ENCODE results near the gene BAIAP2L2.

Gene BAIAP2L2

GRCh38 chr22:38131399-38131798 lies 20.9 kb upstream of the BAIAP2L2 start:
- no peak for TF ChIP-seq POLR2A (IDR thresholded peaks at IDR 0.05; ENCODE audit: extremely low read depth, insufficient read length)
- no peak for TF ChIP-seq MAX (IDR thresholded peaks at IDR 0.05; ENCODE audit: low read depth, low read length)
- no peak for TF ChIP-seq MYC (IDR thresholded peaks at IDR 0.05; ENCODE audit: low read depth, low read length)
- no peak for TF ChIP-seq CTCF (IDR thresholded peaks at IDR 0.05; ENCODE audit: low read depth, low read length)
- DNase-seq (ENCODE audit: low read depth) = no peak
- no peak overlapping the region for H3K4me3 ChIP-seq (ENCODE audit: low read depth, low read length)

DNA sequence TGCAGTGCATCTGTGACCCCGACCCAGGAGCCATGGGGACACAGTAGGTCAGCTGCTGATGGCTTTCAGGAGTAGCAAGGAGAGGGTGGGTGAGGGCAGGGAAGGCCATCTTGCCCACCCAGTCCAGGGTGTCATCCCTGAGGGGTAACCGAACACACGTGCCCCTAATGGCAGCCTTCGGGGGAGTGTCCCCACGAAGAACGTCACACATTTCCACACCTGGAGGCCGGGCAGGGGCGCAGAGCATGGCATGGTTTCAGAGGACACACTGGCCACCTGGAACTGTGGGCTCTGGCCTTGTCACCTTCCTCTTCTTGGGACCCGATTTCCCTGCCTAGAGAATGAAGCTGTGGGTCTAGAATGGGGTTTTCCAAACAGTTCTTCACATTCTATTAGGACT lies 19.4 kb upstream of the BAIAP2L2 start:
- no peak for DNase-seq (ENCODE audit: low read depth)
- TF ChIP-seq MAX (IDR thresholded peaks at IDR 0.05; ENCODE audit: low read depth, low read length) (no peak), CTCF (IDR thresholded peaks at IDR 0.05; ENCODE audit: low read depth, low read length) (no peak), POLR2A (IDR thresholded peaks at IDR 0.05; ENCODE audit: extremely low read depth, insufficient read length) (no peak)
- H3K4me3 ChIP-seq (ENCODE audit: low read depth, low read length) = no peak overlapping the region

GRCh38 chr22:38129021-38129420 lies 18.5 kb upstream of the BAIAP2L2 start:
- no peak overlapping the region for H3K4me3 ChIP-seq (ENCODE audit: low read depth, low read length)

DNA sequence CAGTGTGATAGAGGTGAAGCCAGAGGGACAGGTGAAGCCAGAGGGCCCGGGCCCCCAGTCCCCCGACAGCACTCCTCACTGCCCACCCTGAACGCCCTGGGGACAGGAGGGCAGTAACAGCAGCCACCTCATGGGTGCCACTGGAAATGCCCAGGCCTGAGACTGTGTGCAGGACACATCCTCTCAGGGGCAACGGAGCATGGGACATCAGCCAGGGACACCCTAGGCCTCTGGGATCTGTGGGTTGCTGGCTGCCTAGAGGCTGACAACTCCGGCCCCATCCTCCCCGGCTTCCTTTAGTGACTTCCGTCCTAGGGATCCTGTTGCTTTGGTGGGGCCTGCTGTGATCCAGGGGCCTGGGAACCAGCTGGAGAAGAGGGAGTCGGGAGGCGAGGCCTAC lies 17.4 kb upstream of the BAIAP2L2 start:
- H3K4me3 ChIP-seq (ENCODE audit: low read depth, low read length) = no peak overlapping the region
- no peak for TF ChIP-seq POLR2A (IDR thresholded peaks at IDR 0.05; ENCODE audit: extremely low read depth, insufficient read length)
- TF ChIP-seq MYC (IDR thresholded peaks at IDR 0.05; ENCODE audit: low read depth, low read length) = no peak
- TF ChIP-seq MAX (IDR thresholded peaks at IDR 0.05; ENCODE audit: low read depth, low read length) = no peak
- TF ChIP-seq CTCF (IDR thresholded peaks at IDR 0.05; ENCODE audit: low read depth, low read length) = no peak
- DNase-seq (ENCODE audit: low read depth) = no peak

More at GRCh38 chr22:38129021-38129420, 18.5 kb upstream of the BAIAP2L2 start:
- TF ChIP-seq CTCF (IDR thresholded peaks at IDR 0.05; ENCODE audit: low read depth, low read length) (no peak), MYC (IDR thresholded peaks at IDR 0.05; ENCODE audit: low read depth, low read length) (no peak), MAX (IDR thresholded peaks at IDR 0.05; ENCODE audit: low read depth, low read length) (no peak), POLR2A (IDR thresholded peaks at IDR 0.05; ENCODE audit: extremely low read depth, insufficient read length) (no peak)
- DNase-seq (ENCODE audit: low read depth) = no peak

DNA sequence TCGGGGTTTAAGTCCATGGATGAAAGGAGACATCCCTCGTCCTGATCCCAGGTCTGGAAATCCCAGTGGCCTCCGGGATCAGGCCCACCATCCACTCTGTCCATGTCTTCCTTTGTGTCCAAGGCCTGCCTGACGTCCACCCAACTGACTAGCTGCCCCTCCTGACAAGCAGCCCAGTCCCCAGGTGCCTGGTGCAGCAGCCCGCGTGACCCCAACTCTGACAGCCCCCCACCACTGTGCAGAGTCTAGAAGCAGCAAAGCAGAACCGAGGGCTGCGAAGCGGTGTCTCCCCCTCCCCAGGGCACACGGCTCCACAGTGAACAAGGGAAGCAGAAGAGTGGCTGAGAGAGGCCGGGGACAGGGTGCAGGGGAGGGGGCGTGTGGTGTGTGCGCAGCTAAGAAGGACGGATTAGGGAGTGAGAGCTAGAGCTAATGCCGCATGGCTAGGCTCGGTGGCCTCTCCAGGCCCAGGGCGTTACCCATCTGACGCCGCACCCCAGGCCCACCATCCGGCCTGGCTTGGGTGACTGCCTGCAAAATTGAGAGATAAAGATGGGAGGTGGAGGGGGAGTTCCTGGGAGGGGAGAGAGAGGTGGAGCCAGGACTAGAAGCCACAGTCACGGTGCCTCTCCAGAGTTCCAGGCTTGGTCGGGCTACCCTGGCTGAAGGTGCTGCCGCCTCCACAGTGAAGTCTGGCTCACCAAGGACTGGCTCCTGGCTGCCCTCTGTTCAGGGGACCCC lies 16.6 kb upstream of the BAIAP2L2 start:
- DNase-seq (ENCODE audit: low read depth) = no peak
- H3K4me3 ChIP-seq (ENCODE audit: low read depth, low read length) = no peak overlapping the region
- TF ChIP-seq MAX (IDR thresholded peaks at IDR 0.05; ENCODE audit: low read depth, low read length) (no peak), CTCF (IDR thresholded peaks at IDR 0.05; ENCODE audit: low read depth, low read length) (no peak), POLR2A (IDR thresholded peaks at IDR 0.05; ENCODE audit: extremely low read depth, insufficient read length) (no peak), MYC (IDR thresholded peaks at IDR 0.05; ENCODE audit: low read depth, low read length) (no peak)

Measured in NB4 (cell line).